Endodermal cell (in vitro differentiated cells): ENCODE data around the gene DLL1. TPM values are rescaled to one million over a fixed set of nuclear protein-coding genes. Genes with fewer than 3 reads are reported as not detected.

Experiments used
- DNase-seq: peaks from one replicate; pipeline ENCODE4 v3.0.0-alpha.2; 2017
- H3K27ac ChIP-seq: 2 replicates; pipeline ENCODE4 v1.5.1; 2013; ENCODE audit warnings: mild to moderate bottlenecking, low read depth, low read length, moderate library complexity
- H3K27me3 ChIP-seq: 2 replicates; pipeline ENCODE4 v1.6.1; 2013; ENCODE audit warnings: mild to moderate bottlenecking, low read length, moderate library complexity; ENCODE audit not compliant: insufficient read depth, control insufficient read depth, poor library complexity, severe bottlenecking
- H3K36me3 ChIP-seq: 2 replicates; pipeline ENCODE4 v1.7.0; 2013; ENCODE audit warnings: mild to moderate bottlenecking, low read length, moderate library complexity; ENCODE audit not compliant: control insufficient read depth, insufficient read depth
- H3K4me1 ChIP-seq: one replicate; pipeline ENCODE4 v1.7.0; 2013; ENCODE audit warnings: low read length; ENCODE audit not compliant: control insufficient read depth, insufficient read depth
- H3K4me3 ChIP-seq: 2 replicates; pipeline ENCODE4 v1.5.1; 2013; ENCODE audit warnings: mild to moderate bottlenecking, low read length, moderate library complexity
- H3K9ac ChIP-seq: 2 replicates; pipeline ENCODE4 v1.6.1; 2013; ENCODE audit warnings: mild to moderate bottlenecking, low read length, moderate library complexity; ENCODE audit not compliant: poor library complexity, severe bottlenecking; ENCODE audit errors: extremely low read depth
- H3K9me3 ChIP-seq: 2 replicates; pipeline ENCODE4 v1.6.1; 2013; ENCODE audit warnings: mild to moderate bottlenecking, low read length, moderate library complexity; ENCODE audit not compliant: control insufficient read depth
- H3K27ac Mint-ChIP-seq: 2 replicates; pipeline ENCODE4 v1.8.0; 2020; ENCODE audit warnings: mixed read lengths
- H3K27me3 Mint-ChIP-seq: 2 replicates; pipeline ENCODE4 v1.8.0; 2021; ENCODE audit warnings: mild to moderate bottlenecking, mixed read lengths; ENCODE audit not compliant: insufficient read depth
- H3K36me3 Mint-ChIP-seq: 2 replicates; pipeline ENCODE4 v1.8.0; 2020; ENCODE audit warnings: low read depth, mixed read lengths
- H3K4me1 Mint-ChIP-seq: 2 replicates; pipeline ENCODE4 v1.8.0; 2020; ENCODE audit warnings: mixed read lengths
- H3K4me3 Mint-ChIP-seq: 2 replicates; pipeline ENCODE4 v1.8.0; 2020; ENCODE audit warnings: mild to moderate bottlenecking, moderate library complexity, mixed read lengths
- H3K9me3 Mint-ChIP-seq: 2 replicates; pipeline ENCODE4 v1.8.0; 2020; ENCODE audit warnings: mild to moderate bottlenecking, mixed read lengths
- CTCF ChIP-seq: fragments of 200-600 bp; sonication (generic); conservative IDR thresholded peaks from 2 replicates; pipeline ENCODE4 v1.5.0; 2021; ENCODE audit warnings: antibody characterized with exemption, mild to moderate bottlenecking
- WGBS, 2 experiments: methylation state at CpG; one replicate each; pipeline versions ENCODE4 v1.1.5 to v1.1.7; 2013; ENCODE audit warnings: missing lambda C conversion rate in 2 of 2, mixed read lengths in 1 of 2; ENCODE audit not compliant: insufficient coverage in 1 of 2, insufficient read length in 1 of 2; 5-methylcytosine and 5-hydroxymethylcytosine counted together
- total RNA-seq, 2 donors: library from RNA; stranded (reverse); fragmentation: NEBNext Ultra II Directional in 1 of 2; extraction: Animal tissue kit (Norgen Biotek cat#: 25700) in 1 of 2; gene quantifications; 2 replicates in 1 of 2; 3 replicates in 1 of 2; pipeline ENCODE4 v1.2.1, GENCODE V29; 2021

Gene DLL1
- total RNA-seq, 2 donors from 2014 or later, result 3.1 to 3.6 TPM

GRCh38 chr6:170317718-170318117, 26.8 kb upstream of the DLL1 start:
- Mint-ChIP-seq H3K9me3 (no peaks in the 10 kb centered on the region), H3K4me3 (no peak overlapping the region), H3K36me3 (peaks cover 38% of the 10 kb centered on the region), H3K27me3 (no peaks in the 10 kb centered on the region), H3K27ac (no peak overlapping the region), H3K4me1 (no peaks in the 10 kb centered on the region)
- Histone ChIP-seq H3K27me3 (no peaks in the 10 kb centered on the region), H3K4me1 (no peaks in the 10 kb centered on the region), H3K27ac (no peak overlapping the region), H3K9me3 (no peaks in the 10 kb centered on the region), H3K9ac (no peak overlapping the region), H3K36me3 (peaks cover 37% of the 10 kb centered on the region), H3K4me3 (no peak overlapping the region)
- DNase-seq, result no peak
- WGBS, 2 experiments, result 90 to 93% methylated on average over 4 to 5 of the region's 5 CpGs
- no peak for TF ChIP-seq CTCF

DNA sequence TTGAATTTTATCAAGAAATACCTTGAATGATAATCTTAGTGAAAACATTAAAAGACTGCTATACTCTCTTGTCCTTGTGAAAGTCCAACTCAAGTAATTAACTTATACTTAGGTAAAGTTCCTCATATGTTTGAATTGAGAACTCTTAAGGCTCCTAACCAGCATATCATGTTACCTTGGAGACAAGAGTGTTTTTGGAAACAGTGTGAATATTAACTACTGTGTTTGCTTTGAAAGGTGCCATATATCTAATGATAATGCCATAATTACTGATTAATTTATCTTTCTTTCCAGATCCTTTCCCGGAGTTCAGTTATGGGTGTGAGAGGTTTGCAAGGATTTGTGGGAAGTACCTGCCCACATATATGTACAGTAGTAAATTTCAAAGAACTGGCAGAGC, 26.2 kb upstream of the DLL1 start:
- no peaks in the 10 kb centered on the region for H3K4me1 Mint-ChIP-seq
- Histone ChIP-seq H3K36me3 (peaks cover 31% of the 10 kb centered on the region), H3K9me3 (no peaks in the 10 kb centered on the region), H3K27me3 (no peaks in the 10 kb centered on the region), H3K27ac (no peak overlapping the region), H3K4me1 (no peaks in the 10 kb centered on the region), H3K4me3 (no peak overlapping the region), H3K9ac (no peak overlapping the region)
- H3K36me3 Mint-ChIP-seq, result peaks cover 32% of the 10 kb centered on the region
- no peak overlapping the region for H3K4me3 Mint-ChIP-seq
- DNase-seq, result no peak
- no peaks in the 10 kb centered on the region for H3K9me3 Mint-ChIP-seq
- TF ChIP-seq CTCF, result no peak
- no peak overlapping the region for H3K27ac Mint-ChIP-seq
- H3K27me3 Mint-ChIP-seq, result no peaks in the 10 kb centered on the region
- 100% methylated on average over 1 of the region's 1 CpG; no CpG with 5 or more reads in 1 of the 2 experiments for WGBS, 2 experiments

- H3K4me3 Mint-ChIP-seq, result no peak overlapping the region
- H3K4me1 Mint-ChIP-seq, result no peaks in the 10 kb centered on the region
- Histone ChIP-seq H3K9ac (no peak overlapping the region), H3K9me3 (no peaks in the 10 kb centered on the region), H3K4me1 (no peaks in the 10 kb centered on the region), H3K36me3 (peaks cover 25% of the 10 kb centered on the region), H3K27me3 (no peaks in the 10 kb centered on the region), H3K27ac (no peak overlapping the region), H3K4me3 (no peak overlapping the region)
- 96% methylated on average over 4 of the region's 4 CpGs for WGBS, 2 experiments
- DNase-seq, result no peak
- no peaks in the 10 kb centered on the region for H3K9me3 Mint-ChIP-seq
- TF ChIP-seq CTCF, result no peak
- no peak overlapping the region for H3K27ac Mint-ChIP-seq
- H3K27me3 Mint-ChIP-seq, result no peaks in the 10 kb centered on the region
- H3K36me3 Mint-ChIP-seq, result peaks cover 29% of the 10 kb centered on the region
Measured at GRCh38 chr6:170316071-170316470, 25.2 kb upstream of the DLL1 start.
